IMR-90 (cell line): ENCODE data around the gene IQGAP2. TPM values are rescaled to one million over a fixed set of nuclear protein-coding genes. Genes with fewer than 3 reads are reported as not detected.

ENCODE experiments used
- ATAC-seq: fragments of 200-7000 bp; cut with Tn5 transposase; 2 replicates; pipeline ENCODE4 v1.9.1; 2020; ENCODE audit warnings: low read depth, mild to moderate bottlenecking, moderate library complexity
- BruUV-seq: library from RNA; stranded (reverse); fragments of 400-500 nt; replicated peaks from 2 replicates; lab custom pipeline; 2021; lab: Mats Ljungman, UMichigan
- CTCF ChIA-PET: fragments of 300-600 bp; formaldehyde crosslinking; extraction: SDS; loops from one replicate; lab custom pipeline; 2021; ENCODE audit warnings: antibody characterized with exemption; lab: Yijun Ruan, JAX
- POLR2A ChIA-PET: fragments of 300-600 bp; sonication (Branson Sonifier 250); formaldehyde crosslinking; loops from one replicate; lab custom pipeline; 2022; ENCODE audit warnings: antibody characterized with exemption; ENCODE audit not compliant: unreplicated experiment; lab: Charles Lee
- DNase-seq: peaks from one replicate; pipeline ENCODE4 v3.0.0; 2013
- H2AFZ ChIP-seq: replicated peaks from 2 replicates; pipeline ENCODE3; 2013; ENCODE audit warnings: low read length, mild to moderate bottlenecking; ENCODE audit not compliant: poor library complexity
- H2AK5ac ChIP-seq: 2 replicates; pipeline ENCODE4 v1.6.1; 2013; ENCODE audit warnings: low read depth, low read length, inconsistent platforms
- H2AK9ac ChIP-seq: replicated peaks from 2 replicates; pipeline ENCODE3; 2013; ENCODE audit warnings: mild to moderate bottlenecking, low read depth, low read length, moderate library complexity; ENCODE audit not compliant: poor library complexity
- H2BK120ac ChIP-seq: 2 replicates; pipeline ENCODE4 v1.6.1; 2013; ENCODE audit warnings: low read depth, low read length, inconsistent platforms
- H2BK15ac ChIP-seq: 3 replicates; pipeline ENCODE4 v1.6.1; 2013; ENCODE audit warnings: low read depth, low read length, inconsistent platforms
- H2BK20ac ChIP-seq: 2 replicates; pipeline ENCODE4 v1.6.1; 2013; ENCODE audit warnings: low read depth, mild to moderate bottlenecking, inconsistent platforms, low read length, moderate library complexity
- H2BK5ac ChIP-seq: 2 replicates; pipeline ENCODE4 v1.6.1; 2013; ENCODE audit warnings: mild to moderate bottlenecking, low read depth, low read length, inconsistent platforms; ENCODE audit not compliant: poor library complexity, severe bottlenecking
- H3K14ac ChIP-seq: replicated peaks from 2 replicates; pipeline ENCODE4 v1.6.1; 2013; ENCODE audit warnings: low read depth, low read length, inconsistent platforms
- H3K18ac ChIP-seq: 2 replicates; pipeline ENCODE4 v1.6.1; 2013; ENCODE audit warnings: low read depth, low read length, control low read depth
- H3K23ac ChIP-seq: 2 replicates; pipeline ENCODE4 v1.6.1; 2013; ENCODE audit warnings: low read depth, low read length, inconsistent platforms
- H3K27ac ChIP-seq: 2 replicates; pipeline ENCODE4 v1.5.1; 2013; ENCODE audit warnings: mild to moderate bottlenecking, control low read depth, low read length; ENCODE audit not compliant: insufficient read depth
- H3K27me3 ChIP-seq: 2 replicates; pipeline ENCODE4 v1.6.1; 2013; ENCODE audit warnings: low read length; ENCODE audit not compliant: control insufficient read depth, insufficient read depth
- H3K36me3 ChIP-seq: 2 replicates; pipeline ENCODE4 v1.6.1; 2013; ENCODE audit warnings: low read length, mixed read lengths; ENCODE audit not compliant: control insufficient read depth, insufficient read depth
- H3K4ac ChIP-seq: 2 replicates; pipeline ENCODE4 v1.6.1; 2013; ENCODE audit warnings: low read depth, low read length, inconsistent platforms
- H3K4me1 ChIP-seq: 2 replicates; pipeline ENCODE4 v1.6.1; 2013; ENCODE audit warnings: low read length, mixed read lengths; ENCODE audit not compliant: control insufficient read depth, insufficient read depth
- H3K4me2 ChIP-seq: 2 replicates; pipeline ENCODE4 v1.6.1; 2013; ENCODE audit warnings: low read depth, mild to moderate bottlenecking, control low read depth, low read length, moderate library complexity
- H3K4me3 ChIP-seq: 2 replicates; pipeline ENCODE4 v1.5.1; 2013; ENCODE audit warnings: low read depth, mild to moderate bottlenecking, control low read depth, low read length, moderate library complexity; ENCODE audit not compliant: insufficient read depth
- H3K56ac ChIP-seq: 2 replicates; pipeline ENCODE4 v1.6.1; 2013; ENCODE audit warnings: low read length, inconsistent platforms; ENCODE audit not compliant: insufficient read depth; ENCODE audit errors: extremely low read depth
- H3K79me1 ChIP-seq, 2 experiments: 2 replicates each; pipeline ENCODE4 v1.6.1; 2013; ENCODE audit warnings: low read length in 2 of 2, inconsistent platforms in 1 of 2, low read depth in 1 of 2
- H3K9ac ChIP-seq: 2 replicates; pipeline ENCODE4 v1.6.1; 2013; ENCODE audit warnings: low read depth, low read length, control low read depth
- H3K9me1 ChIP-seq: 2 replicates; pipeline ENCODE4 v1.6.1; 2013; ENCODE audit warnings: low read length, inconsistent platforms; ENCODE audit not compliant: insufficient read depth
- H3K9me3 ChIP-seq: 2 replicates; pipeline ENCODE4 v1.6.1; 2013; ENCODE audit warnings: low read length; ENCODE audit not compliant: control insufficient read depth, insufficient read depth
- H4K20me1 ChIP-seq: 2 replicates; pipeline ENCODE4 v1.6.1; 2013; ENCODE audit warnings: low read length, inconsistent platforms; ENCODE audit not compliant: insufficient read depth
- H4K5ac ChIP-seq: 2 replicates; pipeline ENCODE4 v1.6.1; 2013; ENCODE audit warnings: mild to moderate bottlenecking, low read depth, low read length, control low read depth
- H4K8ac ChIP-seq, 2 experiments: 2 replicates each; pipeline ENCODE4 v1.6.1; 2013; ENCODE audit warnings: low read depth in 2 of 2, low read length in 2 of 2, control low read depth in 1 of 2, inconsistent platforms in 1 of 2
- H4K91ac ChIP-seq: 2 replicates; pipeline ENCODE4 v1.6.1; 2013; ENCODE audit warnings: low read depth, low read length, inconsistent platforms; ENCODE audit not compliant: insufficient read depth
- BHLHE40 ChIP-seq: fragments of 150-350 bp; IDR thresholded peaks from 2 replicates; pipeline ENCODE4 v1.6.1; 2016; ENCODE audit warnings: mild to moderate bottlenecking, low read depth, low read length
- CEBPB ChIP-seq: IDR thresholded peaks from 2 replicates; pipeline ENCODE4 v1.6.1; 2012; ENCODE audit warnings: low read depth, low read length, improper control_type of control experiment
- ELK1 ChIP-seq: fragments of 150-350 bp; IDR thresholded peaks from 2 replicates; pipeline ENCODE4 v1.6.1; 2016; ENCODE audit warnings: low read depth, mild to moderate bottlenecking, low read length, moderate library complexity, borderline replicate concordance
- FOS ChIP-seq: fragments of 150-350 bp; IDR thresholded peaks from 2 replicates; pipeline ENCODE4 v1.6.1; 2016; ENCODE audit warnings: low read depth, low read length
- MAFK ChIP-seq: IDR thresholded peaks from 2 replicates; pipeline ENCODE4 v1.6.1; 2012; ENCODE audit warnings: low read depth, low read length, improper control_type of control experiment
- MXI1 ChIP-seq: IDR thresholded peaks from 2 replicates; pipeline ENCODE4 v1.6.1; 2012; ENCODE audit warnings: low read depth, mild to moderate bottlenecking, low read length, moderate library complexity, borderline replicate concordance
- POLR2A ChIP-seq: IDR thresholded peaks from 2 replicates; pipeline ENCODE4 v1.6.1; 2012; ENCODE audit warnings: mild to moderate bottlenecking, low read depth, low read length
- USF2 ChIP-seq: fragments of 150-350 bp; IDR thresholded peaks from 2 replicates; pipeline ENCODE4 v1.6.1; 2017; ENCODE audit warnings: mild to moderate bottlenecking, antibody characterized with exemption, low read length, low read depth
- WGBS, 2 experiments: methylation state at CpG; one replicate each; pipeline versions ENCODE4 v1.1.5 to v1.1.7; 2013; ENCODE audit warnings: missing lambda C conversion rate in 2 of 2; ENCODE audit not compliant: insufficient read length in 1 of 2; ENCODE audit errors: extremely low coverage in 2 of 2; 5-methylcytosine and 5-hydroxymethylcytosine counted together
- dilution Hi-C: fragments of 300-500 bp; cut with HindIII; formaldehyde crosslinking; loops from one replicate; pipeline ENCODE4 v1.14.3; 2018; ENCODE audit warnings: low sequenced_read_pairs; ENCODE audit not compliant: unreplicated experiment
- in situ Hi-C: fragments of 300-500 bp; cut with MboI; formaldehyde crosslinking; loops from 3 replicates; pipeline ENCODE4 v1.14.3; 2019; ENCODE audit warnings: low sequenced_read_pairs, inconsistent platforms, mixed read lengths
- intact Hi-C: fragments of 100-400 bp; cut with micrococcal nuclease; formaldehyde crosslinking; loops from 2 replicates; pipeline ENCODE4 v1.10.0; 2022
- polyA plus RNA-seq, 3 experiments: library from polyadenylated mRNA; depleted of rRNA; stranded (reverse); fragments of >200 nt; gene quantifications; 2 replicates each; pipeline ENCODE4 v1.2.3, GENCODE V29; 2012; ENCODE audit warnings: low replicate concordance in 1 of 3
- total RNA-seq: library from RNA; depleted of rRNA; stranded (reverse); fragments of >200 nt; gene quantifications from 2 replicates; pipeline ENCODE4 v1.2.3, GENCODE V29; 2012

IQGAP2 gene
- total and polyA plus RNA-seq, 2 of the 4 experiments (the other 2 are of a cell fraction): 0.21 to 0.36 TPM

- peaks cover 59% of the 10 kb centered on the region for H4K20me1 ChIP-seq
- H2BK5ac ChIP-seq: peak overlapping the region; percentile 61
- H3K4me3 ChIP-seq: no peak overlapping the region
- peak overlapping the region; percentile 46 for H3K4me2 ChIP-seq
- no peak overlapping the region for H2AK5ac ChIP-seq
- H2AK9ac ChIP-seq: no peak overlapping the region
- no peak overlapping the region for H3K14ac ChIP-seq
- CTCF ChIA-PET: no interaction called here
- no peak overlapping the region for H2BK15ac ChIP-seq
- in situ Hi-C loops: no loop called here
- TF ChIP-seq FOS (no peak), USF2 (0 out of 2 replicates have a peak, but pooled peaks have one; percentile 17), ELK1 (no peak), CEBPB (peak; percentile 66; the same call in 1 of the 2 replicates), POLR2A (0 out of 2 replicates have a peak, but pooled peaks have one; percentile 39), MAFK (0 out of 2 replicates have a peak, but pooled peaks have one; percentile 11), BHLHE40 (peak; percentile 20; the same call in 1 of the 2 replicates), MXI1 (peak; percentile 65; the same call in 1 of the 2 replicates)
- H4K5ac ChIP-seq: no peak overlapping the region; the same call in 1 of the 2 replicates
- DNase-seq (peak; percentile 88), ATAC-seq (peak; percentile 78)
- WGBS, 2 experiments: no CpG with 5 or more reads among the region's 4 CpGs
- no peak overlapping the region for H2AFZ ChIP-seq
- POLR2A ChIA-PET: no interaction called here
- no peak overlapping the region for H3K4ac ChIP-seq
- H3K56ac ChIP-seq: no peak overlapping the region
- H3K9me1 ChIP-seq: peaks cover 17% of the 10 kb centered on the region; the same call in 1 of the 2 replicates
- peak overlapping the region; percentile 22; the same call in 1 of the 2 replicates for H3K23ac ChIP-seq
- peaks cover 13 to 70% of the 10 kb centered on the region in 2 experiments for H3K79me1 ChIP-seq
- peak overlapping the region; percentile 46; the same call in 1 of the 2 replicates for H3K18ac ChIP-seq
- intact Hi-C loops: no loop called here
- BruUV-seq: no TSS peak
- no peak overlapping the region for H3K27ac ChIP-seq
- no peak overlapping the region for H4K91ac ChIP-seq
- no peaks in the 10 kb centered on the region for H3K27me3 ChIP-seq
- dilution Hi-C loops: no loop called here
- H2BK120ac ChIP-seq: peak overlapping the region; percentile 12; the same call in 1 of the 2 replicates
- peaks cover 19% of the 10 kb centered on the region for H3K36me3 ChIP-seq
- peaks cover 17% of the 10 kb centered on the region for H3K4me1 ChIP-seq
- no peak overlapping the region; the same call in 1 of the 2 replicates for H3K9ac ChIP-seq
- peaks cover 3% of the 10 kb centered on the region for H3K9me3 ChIP-seq
- H4K8ac ChIP-seq: peak overlapping the region in 1 of 2 experiments; percentile 24; a peak in 2 of 4 replicates
- H2BK20ac ChIP-seq: no peak overlapping the region
These were observed 321.8 kb downstream of the IQGAP2 start for GRCh38 chr5:76724871-76725270.
